Amygdala (tissue), 56 donors: ENCODE results near the gene ZNF253.
"Not testable (repeated sequence)": the region's sequence is repeated elsewhere in the genome, so short reads cannot be mapped to it uniquely, and the experiment has no call there.

Experiments
- DNase-seq, 56 donors: peaks; one replicate each; lab custom pipeline; 2025; lab: John Stamatoyannopoulos, UW

Gene ZNF253

GRCh38 chr19:19865750-19866610 is at the start of gene ZNF253:
Gene ZNF253, plus strand, starts transcription at chr19:19865882. Its CDS starts 115 bp downstream, at chr19:19865997.
- peak; percentile 49 to 98 (median 94) for DNase-seq

GRCh38 chr19:19816679-19817078 is 49.0 kb upstream of the ZNF253 start:
- DNase-seq: no peak

GRCh38 chr19:19817357-19817756 is 48.3 kb upstream of the ZNF253 start:
- DNase-seq: no peak

- no peak for DNase-seq
These were observed 44.8 kb upstream of the ZNF253 start for GRCh38 chr19:19820774-19821320.

- DNase-seq: peak; percentile 54 to 98 (median 93)
These were observed 44.2 kb upstream of the ZNF253 start, which contains the start of gene ZNF506 for GRCh38 chr19:19821366-19821951. Gene ZNF506, minus strand, starts transcription at chr19:19821750. Its CDS starts 147 bp downstream, at chr19:19821603.

GRCh38 chr19:19821976-19822375 is 43.7 kb upstream of the ZNF253 start:
- DNase-seq: peak in 3 of 56 donors; percentile 28 to 41 (median 32)

- DNase-seq: no peak
These were observed 41.8 kb upstream of the ZNF253 start for GRCh38 chr19:19823916-19824315.

- no peak for DNase-seq
These were observed 38.8 kb upstream of the ZNF253 start for GRCh38 chr19:19826875-19827274.

GRCh38 chr19:19835560-19836038 is 30.1 kb upstream of the ZNF253 start:
- no peak for DNase-seq

GRCh38 chr19:19847781-19848180 is 17.9 kb upstream of the ZNF253 start:
- no peak for DNase-seq

GRCh38 chr19:19849056-19849455 is 16.6 kb upstream of the ZNF253 start:
- no peak for DNase-seq

GRCh38 chr19:19851740-19852139 is 13.9 kb upstream of the ZNF253 start:
- not testable (repeated sequence) for DNase-seq

- no peak for DNase-seq
These were observed 6.9 kb upstream of the ZNF253 start for GRCh38 chr19:19858751-19859150.

- DNase-seq: peak in 1 of 56 donors; percentile 1
These were observed 4.8 kb upstream of the ZNF253 start for GRCh38 chr19:19860756-19861390.

- peak in 6 of 56 donors; percentile 2 to 32 (median 14) for DNase-seq
These were observed 1.0 kb downstream of the ZNF253 start for GRCh38 chr19:19866611-19867248.

- not testable (repeated sequence) for DNase-seq
These were observed 4.4 kb downstream of the ZNF253 start for GRCh38 chr19:19870086-19870485.

GRCh38 chr19:19871932-19872331 is 6.2 kb downstream of the ZNF253 start:
- no peak for DNase-seq

- DNase-seq: no peak
These were observed 7.7 kb downstream of the ZNF253 start for GRCh38 chr19:19873381-19873780.

GRCh38 chr19:19877724-19878123 is 12.0 kb downstream of the ZNF253 start:
- no peak for DNase-seq

GRCh38 chr19:19884583-19884982 is 18.9 kb downstream of the ZNF253 start:
- no peak for DNase-seq
